Fibroblast of lung (primary cell): Measurements from ENCODE around the gene GC.
"Not testable (repeated sequence)": the region's sequence is repeated elsewhere in the genome, so short reads cannot be mapped to it uniquely, and the experiment has no call there.

Experiments used
- CTCF ChIP-seq, 2 donors: IDR thresholded peaks in 1 of 2; conservative IDR thresholded peaks in 1 of 2; 1 replicate in 1 of 2; 2 replicates in 1 of 2; pipeline ENCODE4 v1.5.1; 2011 to 2012; ENCODE audit warnings: low read length in 2 of 2, control low read depth in 1 of 2, inconsistent platforms in 1 of 2, low read depth in 1 of 2, mild to moderate bottlenecking in 1 of 2
- EZH2 ChIP-seq: IDR thresholded peaks from 2 replicates; pipeline ENCODE4 v1.5.1; 2012; ENCODE audit warnings: low read length, control low read depth, mild to moderate bottlenecking; ENCODE audit errors: missing control alignments

GRCh38 chr4:71804017-71804697 lies 20.3 kb upstream of the GC start:
- not testable (repeated sequence) for TF ChIP-seq CTCF (conservative IDR thresholded peaks at IDR 0.05 in 1 of 2, IDR thresholded peaks at IDR 0.05 in 1 of 2; ENCODE audit: low read depth in 1 of 2, low read length in 2 of 2); EZH2
